Activated CD4-positive, alpha-beta T cell treated with anti-CD3 and anti-CD28 coated beads, Interleukin-2, amount 10 ng/mL, durations not matched to agents 24 days and 14 days (primary cell): ENCODE data around the gene TP63. TPM values are rescaled to one million over a fixed set of nuclear protein-coding genes. Genes with fewer than 3 reads are reported as not detected.

ENCODE experiments used
- DNase-seq: peaks from one replicate; pipeline ENCODE4 v3.0.0; 2022
- H3K27ac Mint-ChIP-seq: one replicate; pipeline ENCODE4 v1.8.0; 2022; ENCODE audit warnings: mild to moderate bottlenecking, mixed read lengths
- H3K27me3 Mint-ChIP-seq: one replicate; pipeline ENCODE4 v1.8.0; 2022; ENCODE audit warnings: mixed read lengths
- H3K36me3 Mint-ChIP-seq: one replicate; pipeline ENCODE4 v1.8.0; 2022; ENCODE audit warnings: low read depth, mild to moderate bottlenecking, mixed read lengths
- H3K4me1 Mint-ChIP-seq: one replicate; pipeline ENCODE4 v1.8.0; 2021; ENCODE audit warnings: mixed read lengths
- H3K4me3 Mint-ChIP-seq: one replicate; pipeline ENCODE4 v1.8.0; 2022; ENCODE audit warnings: mild to moderate bottlenecking, moderate library complexity, mixed read lengths
- H3K9me3 Mint-ChIP-seq: one replicate; pipeline ENCODE4 v1.8.0; 2021; ENCODE audit warnings: mixed read lengths
- intact Hi-C: fragments of 100-400 bp; cut with micrococcal nuclease; formaldehyde crosslinking; loops from one replicate; pipeline ENCODE4 v1.15.1; 2023
- total RNA-seq: library from RNA; stranded (reverse); gene quantifications from 2 replicates; pipeline ENCODE4 v1.2.3, GENCODE V29; 2022

The TP63 gene
- total RNA-seq, 1 donor from 2014 or later, result 0.98 TPM

DNA sequence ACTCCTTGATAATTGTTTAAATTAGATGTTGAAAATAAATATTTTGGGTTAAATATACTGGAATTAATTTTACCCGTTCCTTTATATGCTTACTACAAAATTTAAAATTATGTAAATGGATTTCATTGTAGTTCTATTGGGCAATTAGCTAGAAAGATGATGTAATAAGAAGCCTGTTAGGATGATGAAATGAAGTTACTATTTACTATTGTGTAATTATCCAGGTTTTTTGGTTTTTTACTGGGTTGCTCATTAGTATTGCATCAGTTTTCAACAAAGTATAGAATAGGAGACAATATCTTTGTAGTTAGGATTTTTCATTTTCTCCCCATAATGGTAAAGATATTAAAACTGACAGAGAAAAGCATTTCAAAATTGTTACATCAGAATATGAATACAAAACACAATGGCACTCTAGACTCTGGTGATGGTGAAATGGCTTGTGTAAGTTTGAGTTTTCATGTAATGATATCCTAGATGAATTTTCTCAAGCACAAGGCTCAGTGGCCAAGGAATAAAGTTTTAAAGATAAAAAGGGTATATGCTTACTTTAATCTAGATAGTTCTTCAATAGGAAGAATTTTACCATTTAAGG is 267.5 kb downstream of the TP63 start:
- DNase-seq, result no peak
- H3K4me3 Mint-ChIP-seq, result no peak overlapping the region
- intact Hi-C loops, result no loop called here
- H3K4me1 Mint-ChIP-seq, result no peaks in the 10 kb centered on the region
- H3K27ac Mint-ChIP-seq, result no peak overlapping the region
- H3K36me3 Mint-ChIP-seq, result no peaks in the 10 kb centered on the region
- no peaks in the 10 kb centered on the region for H3K9me3 Mint-ChIP-seq
- H3K27me3 Mint-ChIP-seq, result peaks cover 1% of the 10 kb centered on the region

DNA sequence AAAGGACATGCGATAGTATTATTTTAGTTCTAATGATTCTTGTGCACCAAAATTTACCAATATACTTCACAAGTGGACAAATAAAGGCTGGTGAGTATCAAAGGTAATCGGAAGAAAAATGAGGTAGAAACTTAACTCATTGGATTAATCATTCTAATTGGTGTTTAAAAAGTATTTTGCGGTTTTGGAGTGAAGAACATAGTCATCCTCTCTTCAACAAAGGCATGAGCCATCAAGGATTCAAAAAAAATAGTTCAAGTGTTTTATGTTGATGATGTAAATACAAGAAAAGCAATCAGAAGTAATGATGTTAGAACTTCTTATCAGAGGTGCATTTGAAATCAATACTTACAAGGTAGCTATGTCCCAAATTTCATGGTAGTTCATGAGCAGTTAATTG is 268.0 kb downstream of the TP63 start:
- Mint-ChIP-seq H3K4me1 (no peaks in the 10 kb centered on the region), H3K36me3 (no peaks in the 10 kb centered on the region), H3K27me3 (peaks cover 1% of the 10 kb centered on the region), H3K4me3 (no peak overlapping the region), H3K9me3 (no peaks in the 10 kb centered on the region), H3K27ac (no peak overlapping the region)
- intact Hi-C loops, result no loop called here
- DNase-seq, result no peak

GRCh38 chr3:189900578-189900977 is 269.4 kb downstream of the TP63 start:
- Mint-ChIP-seq H3K9me3 (no peaks in the 10 kb centered on the region), H3K36me3 (no peaks in the 10 kb centered on the region), H3K27me3 (peaks cover 1% of the 10 kb centered on the region), H3K27ac (no peak overlapping the region), H3K4me3 (no peak overlapping the region), H3K4me1 (no peaks in the 10 kb centered on the region)
- intact Hi-C loops, result no loop called here
- no peak for DNase-seq

GRCh38 chr3:189901481-189901880 is 270.3 kb downstream of the TP63 start:
- H3K27me3 Mint-ChIP-seq, result peaks cover 1% of the 10 kb centered on the region
- H3K4me1 Mint-ChIP-seq, result no peaks in the 10 kb centered on the region
- DNase-seq, result no peak
- H3K9me3 Mint-ChIP-seq, result no peaks in the 10 kb centered on the region
- H3K27ac Mint-ChIP-seq, result no peak overlapping the region
- no peak overlapping the region for H3K4me3 Mint-ChIP-seq
- intact Hi-C loops, result no loop called here
- no peaks in the 10 kb centered on the region for H3K36me3 Mint-ChIP-seq

- Mint-ChIP-seq H3K9me3 (no peaks in the 10 kb centered on the region), H3K27me3 (peaks cover 1% of the 10 kb centered on the region), H3K4me3 (no peak overlapping the region), H3K27ac (no peak overlapping the region), H3K36me3 (no peaks in the 10 kb centered on the region), H3K4me1 (no peaks in the 10 kb centered on the region)
- intact Hi-C loops, result no loop called here
- DNase-seq, result no peak
Observed at GRCh38 chr3:189902230-189903186, 271.3 kb downstream of the TP63 start.

DNA sequence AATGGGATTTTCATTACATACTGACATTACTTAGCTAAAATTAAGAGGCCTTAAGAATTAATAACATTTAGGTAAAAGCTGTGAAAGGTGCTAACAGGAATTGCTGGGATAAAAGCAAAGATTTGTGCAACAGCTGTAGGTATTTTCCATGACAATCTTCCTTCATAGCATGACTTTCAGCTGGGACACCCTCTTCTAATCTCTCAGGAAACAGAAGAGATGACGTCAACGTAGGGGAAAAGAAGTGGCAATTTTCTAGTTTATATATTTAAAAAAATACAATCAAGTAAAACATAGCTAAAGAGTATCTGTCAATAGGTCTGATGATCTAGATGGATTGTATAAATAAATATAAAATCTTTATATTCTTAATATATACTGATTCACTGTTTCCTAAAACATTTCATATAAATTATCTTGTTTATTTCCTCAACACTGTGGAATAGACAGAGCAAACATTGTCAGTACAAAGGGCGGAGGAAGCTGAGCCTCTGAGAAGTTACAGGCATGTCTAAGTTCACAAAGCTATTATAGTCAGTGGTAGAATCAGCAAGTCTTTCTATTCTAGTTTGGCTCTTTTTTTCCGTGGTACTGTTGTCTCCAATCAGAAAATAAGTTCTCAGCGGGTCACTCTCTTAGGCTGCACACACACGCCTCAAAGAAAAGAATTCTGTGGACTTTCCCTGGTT is 272.5 kb downstream of the TP63 start:
- Mint-ChIP-seq H3K4me1 (no peaks in the 10 kb centered on the region), H3K9me3 (no peaks in the 10 kb centered on the region), H3K27me3 (peaks cover 1% of the 10 kb centered on the region), H3K36me3 (no peaks in the 10 kb centered on the region), H3K27ac (no peak overlapping the region), H3K4me3 (no peak overlapping the region)
- DNase-seq, result no peak
- intact Hi-C loops, result no loop called here

DNA sequence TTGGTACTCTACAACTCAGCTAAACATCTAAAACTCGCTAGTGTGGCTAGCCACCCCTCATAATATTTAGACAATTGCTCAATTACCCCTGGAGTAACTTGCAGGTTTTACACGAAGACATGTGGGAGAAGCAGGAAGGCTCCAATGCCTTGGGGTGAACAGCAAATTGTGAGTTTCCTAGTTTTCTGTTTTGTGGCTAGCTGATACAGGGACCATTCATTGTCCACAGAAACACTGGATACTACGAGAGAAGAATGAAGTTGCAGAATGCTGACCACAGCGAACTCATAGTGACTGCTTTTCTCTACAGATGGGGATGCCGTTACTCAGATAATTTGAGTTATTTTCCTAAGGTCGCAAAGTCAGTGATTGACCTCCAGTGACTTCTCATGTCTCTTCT is 276.6 kb downstream of the TP63 start:
- Mint-ChIP-seq H3K4me1 (no peaks in the 10 kb centered on the region), H3K27me3 (no peaks in the 10 kb centered on the region), H3K36me3 (no peaks in the 10 kb centered on the region), H3K27ac (no peak overlapping the region), H3K4me3 (no peak overlapping the region), H3K9me3 (no peaks in the 10 kb centered on the region)
- no peak for DNase-seq
- intact Hi-C loops, result no loop called here

- Mint-ChIP-seq H3K4me1 (no peaks in the 10 kb centered on the region), H3K36me3 (no peaks in the 10 kb centered on the region), H3K27ac (no peak overlapping the region), H3K27me3 (no peaks in the 10 kb centered on the region), H3K4me3 (no peak overlapping the region), H3K9me3 (no peaks in the 10 kb centered on the region)
- no peak for DNase-seq
- intact Hi-C loops, result no loop called here
Observed at GRCh38 chr3:189908646-189909045, 277.5 kb downstream of the TP63 start.

DNA sequence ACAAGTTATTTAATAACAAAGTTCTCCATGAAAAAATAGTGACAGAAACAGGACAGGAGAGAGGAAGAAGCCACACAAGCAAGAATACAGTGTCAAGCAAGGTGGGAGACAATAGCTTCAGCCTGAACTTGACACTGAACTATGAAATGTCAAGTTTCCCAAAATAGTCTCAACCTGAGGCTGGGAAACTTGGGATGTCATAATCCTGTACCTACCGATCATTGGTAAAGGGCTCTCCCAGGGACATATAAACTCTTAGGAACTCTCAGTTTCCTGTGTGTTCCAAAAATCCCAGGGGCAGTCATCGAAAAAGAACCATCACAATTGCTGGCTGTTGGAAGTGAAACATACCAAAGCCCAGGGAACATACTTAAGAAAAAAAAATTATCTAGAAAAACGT is 277.9 kb downstream of the TP63 start:
- DNase-seq, result no peak
- H3K27me3 Mint-ChIP-seq, result no peaks in the 10 kb centered on the region
- H3K9me3 Mint-ChIP-seq, result no peaks in the 10 kb centered on the region
- H3K4me1 Mint-ChIP-seq, result no peaks in the 10 kb centered on the region
- no peaks in the 10 kb centered on the region for H3K36me3 Mint-ChIP-seq
- intact Hi-C loops, result no loop called here
- H3K27ac Mint-ChIP-seq, result no peak overlapping the region
- no peak overlapping the region for H3K4me3 Mint-ChIP-seq

GRCh38 chr3:189909573-189909972 is 278.4 kb downstream of the TP63 start:
- H3K4me1 Mint-ChIP-seq, result no peaks in the 10 kb centered on the region
- no peaks in the 10 kb centered on the region for H3K36me3 Mint-ChIP-seq
- intact Hi-C loops, result no loop called here
- H3K27ac Mint-ChIP-seq, result no peak overlapping the region
- no peak for DNase-seq
- no peaks in the 10 kb centered on the region for H3K27me3 Mint-ChIP-seq
- no peaks in the 10 kb centered on the region for H3K9me3 Mint-ChIP-seq
- no peak overlapping the region for H3K4me3 Mint-ChIP-seq

DNA sequence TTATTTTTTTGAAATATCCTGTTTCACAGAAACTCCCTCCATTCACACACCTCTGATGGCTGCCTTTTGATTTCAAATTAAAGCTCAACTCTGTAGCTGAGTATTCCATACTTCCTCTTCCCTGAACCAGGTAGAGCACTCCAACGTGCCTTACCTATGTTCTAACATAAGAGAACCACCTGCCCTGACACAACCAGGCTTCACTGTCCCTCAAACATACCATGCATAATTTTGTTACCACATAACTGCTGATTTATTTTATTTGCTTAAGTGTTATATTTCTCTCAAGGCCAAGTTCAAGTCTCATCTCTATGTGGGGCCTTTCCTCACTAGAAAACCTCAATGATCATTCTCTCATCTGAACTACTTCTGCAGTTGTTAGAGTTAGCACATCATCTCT is 279.8 kb downstream of the TP63 start:
- intact Hi-C loops, result no loop called here
- Mint-ChIP-seq H3K4me1 (no peaks in the 10 kb centered on the region), H3K27me3 (no peaks in the 10 kb centered on the region), H3K9me3 (no peaks in the 10 kb centered on the region), H3K4me3 (no peak overlapping the region), H3K36me3 (no peaks in the 10 kb centered on the region), H3K27ac (no peak overlapping the region)
- no peak for DNase-seq

GRCh38 chr3:189914799-189915198 is 283.6 kb downstream of the TP63 start:
- no peak for DNase-seq
- no peaks in the 10 kb centered on the region for H3K36me3 Mint-ChIP-seq
- H3K27ac Mint-ChIP-seq, result no peak overlapping the region
- no peak overlapping the region for H3K4me3 Mint-ChIP-seq
- no peaks in the 10 kb centered on the region for H3K27me3 Mint-ChIP-seq
- intact Hi-C loops, result no loop called here
- H3K9me3 Mint-ChIP-seq, result no peaks in the 10 kb centered on the region
- H3K4me1 Mint-ChIP-seq, result no peaks in the 10 kb centered on the region

- no peaks in the 10 kb centered on the region for H3K36me3 Mint-ChIP-seq
- no peaks in the 10 kb centered on the region for H3K4me1 Mint-ChIP-seq
- DNase-seq, result no peak
- H3K27me3 Mint-ChIP-seq, result no peaks in the 10 kb centered on the region
- peaks cover 4% of the 10 kb centered on the region for H3K9me3 Mint-ChIP-seq
- no peak overlapping the region for H3K4me3 Mint-ChIP-seq
- intact Hi-C loops, result no loop called here
- no peak overlapping the region for H3K27ac Mint-ChIP-seq
Observed at GRCh38 chr3:189921770-189922169, 290.6 kb downstream of the TP63 start.
